Nephron progenitor cell (in vitro differentiated cells): ENCODE results near the gene HAPSTR1.
A peak's percentile ranks its signal among the peaks of the same experiment; 100 is the strongest.

Experiments
- DNase-seq: peaks from one replicate; pipeline ENCODE4 v3.0.0; 2021
- H3K27ac Mint-ChIP-seq: 2 replicates; pipeline ENCODE4 v1.8.0; 2021; ENCODE audit warnings: mild to moderate bottlenecking, moderate library complexity, mixed read lengths
- H3K27me3 Mint-ChIP-seq: 2 replicates; pipeline ENCODE4 v1.8.0; 2021; ENCODE audit warnings: mild to moderate bottlenecking, low read depth, mixed read lengths; ENCODE audit not compliant: poor library complexity
- H3K36me3 Mint-ChIP-seq: 2 replicates; pipeline ENCODE4 v1.8.0; 2021; ENCODE audit warnings: low read depth, mixed read lengths
- H3K4me1 Mint-ChIP-seq: 2 replicates; pipeline ENCODE4 v1.8.0; 2021; ENCODE audit warnings: mixed read lengths
- H3K4me3 Mint-ChIP-seq: 2 replicates; pipeline ENCODE4 v1.8.0; 2021; ENCODE audit warnings: mild to moderate bottlenecking, moderate library complexity, mixed read lengths
- H3K9me3 Mint-ChIP-seq: 2 replicates; pipeline ENCODE4 v1.8.0; 2021; ENCODE audit warnings: mild to moderate bottlenecking, moderate library complexity, mixed read lengths
- TF ChIP-seq, protein P1 (sequence below): fragments of 200-600 bp; sonication (generic); IDR thresholded peaks from 2 replicates; pipeline ENCODE4 v1.5.0; 2021; ENCODE audit warnings: antibody characterized with exemption

HAPSTR1 gene

GRCh38 chr16:9116141-9116540 lies 24.7 kb downstream of the HAPSTR1 start:
- no peak for DNase-seq
- H3K36me3 Mint-ChIP-seq = peaks cover 79% of the 10 kb centered on the region
- TF ChIP-seq, protein P1, sequence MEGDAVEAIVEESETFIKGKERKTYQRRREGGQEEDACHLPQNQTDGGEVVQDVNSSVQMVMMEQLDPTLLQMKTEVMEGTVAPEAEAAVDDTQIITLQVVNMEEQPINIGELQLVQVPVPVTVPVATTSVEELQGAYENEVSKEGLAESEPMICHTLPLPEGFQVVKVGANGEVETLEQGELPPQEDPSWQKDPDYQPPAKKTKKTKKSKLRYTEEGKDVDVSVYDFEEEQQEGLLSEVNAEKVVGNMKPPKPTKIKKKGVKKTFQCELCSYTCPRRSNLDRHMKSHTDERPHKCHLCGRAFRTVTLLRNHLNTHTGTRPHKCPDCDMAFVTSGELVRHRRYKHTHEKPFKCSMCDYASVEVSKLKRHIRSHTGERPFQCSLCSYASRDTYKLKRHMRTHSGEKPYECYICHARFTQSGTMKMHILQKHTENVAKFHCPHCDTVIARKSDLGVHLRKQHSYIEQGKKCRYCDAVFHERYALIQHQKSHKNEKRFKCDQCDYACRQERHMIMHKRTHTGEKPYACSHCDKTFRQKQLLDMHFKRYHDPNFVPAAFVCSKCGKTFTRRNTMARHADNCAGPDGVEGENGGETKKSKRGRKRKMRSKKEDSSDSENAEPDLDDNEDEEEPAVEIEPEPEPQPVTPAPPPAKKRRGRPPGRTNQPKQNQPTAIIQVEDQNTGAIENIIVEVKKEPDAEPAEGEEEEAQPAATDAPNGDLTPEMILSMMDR = no peak
- no peak overlapping the region for H3K27ac Mint-ChIP-seq
- H3K4me3 Mint-ChIP-seq = no peak overlapping the region
- H3K9me3 Mint-ChIP-seq = no peaks in the 10 kb centered on the region
- no peaks in the 10 kb centered on the region for H3K27me3 Mint-ChIP-seq
- peaks cover 53% of the 10 kb centered on the region for H3K4me1 Mint-ChIP-seq

- H3K27me3 Mint-ChIP-seq = no peaks in the 10 kb centered on the region
- H3K9me3 Mint-ChIP-seq = no peaks in the 10 kb centered on the region
- TF ChIP-seq, protein P1 = no peak
- no peak overlapping the region for H3K27ac Mint-ChIP-seq
- no peak overlapping the region for H3K4me3 Mint-ChIP-seq
- peaks cover 46% of the 10 kb centered on the region for H3K4me1 Mint-ChIP-seq
- H3K36me3 Mint-ChIP-seq = peaks cover 82% of the 10 kb centered on the region
- DNase-seq = no peak
Measured at GRCh38 chr16:9118170-9118569, 26.7 kb downstream of the HAPSTR1 start.

GRCh38 chr16:9119795-9120194 lies 28.4 kb downstream of the HAPSTR1 start:
- TF ChIP-seq, protein P1 = no peak
- H3K36me3 Mint-ChIP-seq = peaks cover 79% of the 10 kb centered on the region
- H3K4me1 Mint-ChIP-seq = peaks cover 30% of the 10 kb centered on the region
- no peaks in the 10 kb centered on the region for H3K27me3 Mint-ChIP-seq
- H3K9me3 Mint-ChIP-seq = no peaks in the 10 kb centered on the region
- H3K27ac Mint-ChIP-seq = peak overlapping the region; percentile 77
- H3K4me3 Mint-ChIP-seq = no peak overlapping the region
- DNase-seq = no peak

GRCh38 chr16:9122342-9122741 lies 30.9 kb downstream of the HAPSTR1 start:
- Mint-ChIP-seq H3K4me3 (no peak overlapping the region), H3K9me3 (no peaks in the 10 kb centered on the region), H3K36me3 (peaks cover 61% of the 10 kb centered on the region), H3K27ac (no peak overlapping the region), H3K4me1 (peaks cover 27% of the 10 kb centered on the region), H3K27me3 (no peaks in the 10 kb centered on the region)
- no peak for DNase-seq
- TF ChIP-seq, protein P1 = no peak

GRCh38 chr16:9122969-9123368 lies 31.5 kb downstream of the HAPSTR1 start:
- DNase-seq = no peak
- H3K27me3 Mint-ChIP-seq = no peaks in the 10 kb centered on the region
- no peaks in the 10 kb centered on the region for H3K9me3 Mint-ChIP-seq
- H3K4me3 Mint-ChIP-seq = no peak overlapping the region
- peaks cover 54% of the 10 kb centered on the region for H3K36me3 Mint-ChIP-seq
- TF ChIP-seq, protein P1 = no peak
- peaks cover 28% of the 10 kb centered on the region for H3K4me1 Mint-ChIP-seq
- H3K27ac Mint-ChIP-seq = no peak overlapping the region

- no peak for DNase-seq
- TF ChIP-seq, protein P1 = no peak
- Mint-ChIP-seq H3K9me3 (no peaks in the 10 kb centered on the region), H3K27me3 (no peaks in the 10 kb centered on the region), H3K27ac (no peak overlapping the region), H3K4me3 (no peak overlapping the region), H3K36me3 (peaks cover 51% of the 10 kb centered on the region), H3K4me1 (peaks cover 29% of the 10 kb centered on the region)
Measured at GRCh38 chr16:9123401-9123800, 32.0 kb downstream of the HAPSTR1 start.
